Adrenal gland (tissue), 12 donors: Measurements from ENCODE around the gene AVL9. TPM values are rescaled to one million over a fixed set of nuclear protein-coding genes. Genes with fewer than 3 reads are reported as not detected.
"Not testable (repeated sequence)": the region's sequence is repeated elsewhere in the genome, so short reads cannot be mapped to it uniquely, and the experiment has no call there.

ENCODE experiments used
- DNase-seq, 7 donors: peaks; one replicate each; pipeline ENCODE4 v3.0.0-alpha.2; 2019 to 2020
- H3K27ac ChIP-seq, 5 donors: fragments of 200-600 bp; sonication (generic) in 4 of 5; 1 replicate in 3 of 5; 2 replicates in 2 of 5; pipeline versions ENCODE4 v1.5.1 to v1.8.0; 2016 to 2020; ENCODE audit warnings: mild to moderate bottlenecking in 1 of 5
- H3K27me3 ChIP-seq: fragments of 200-600 bp; 2 replicates; pipeline ENCODE4 v1.8.0; 2021
- H3K36me3 ChIP-seq, 2 donors: fragments of 200-600 bp; replicated peaks in 1 of 2; 1 replicate in 1 of 2; 2 replicates in 1 of 2; pipeline versions ENCODE4 v1.5.1 to v1.8.0; 2018 to 2022
- H3K4me1 ChIP-seq, 2 donors: fragments of 200-600 bp; replicated peaks in 1 of 2; 1 replicate in 1 of 2; 2 replicates in 1 of 2; pipeline versions ENCODE4 v1.5.1 to v1.8.0; 2018 to 2021
- H3K4me3 ChIP-seq, 4 donors: fragments of 200-600 bp; sonication (generic) in 3 of 4; one replicate each; pipeline ENCODE4 v1.5.1; 2016 to 2018
- H3K9me3 ChIP-seq, 3 donors: fragments of 200-600 bp; sonication (generic) in 1 of 3; replicated peaks in 1 of 3; 1 replicate in 2 of 3; 2 replicates in 1 of 3; pipeline versions ENCODE4 v1.5.1 to v1.8.0; 2016 to 2021
- POLR2A ChIP-seq, 2 donors: fragments of 450-650 bp; IDR thresholded peaks; one replicate each; pipeline ENCODE4 v1.6.1; 2017; ENCODE audit warnings: antibody characterized with exemption in 2 of 2, mild to moderate bottlenecking in 2 of 2, moderate library complexity in 1 of 2
- WGBS, 4 donors: extraction: QIAGEN DNeasy Blood & Tissue Kit in 2 of 4; methylation state at CpG; one replicate each; pipeline versions ENCODE4 v1.1.5 to v1.1.7; 2013 to 2017; 5-methylcytosine and 5-hydroxymethylcytosine counted together
- intact Hi-C, 2 donors: fragments of 100-400 bp; cut with DNase I; formaldehyde crosslinking; loops; one replicate each; pipeline versions ENCODE4 v1.14.1 to v1.15.0; 2022 to 2023
- polyA plus RNA-seq, 3 donors: library from polyadenylated mRNA; stranded (reverse); fragments of 200-250 nt in 2 of 3; fragments of 350-450 nt in 1 of 3; fragmentation: Illumina TruSeq in 1 of 3; extraction: RNeasy Lipid Tissue Mini Kit (QIAGEN cat#74804) in 1 of 3; gene quantifications; one replicate each; pipeline ENCODE4 v1.2.3, GENCODE V29; 2013 to 2014
- total RNA-seq, 9 donors: library from RNA; depleted of rRNA in 4 of 9; stranded (reverse); fragments of >200 nt in 4 of 9; fragments of 120-200 nt in 1 of 9; fragmentation: NEBNext Ultra II Directional in 1 of 9; extraction: Animal tissue kit (Norgen Biotek cat#: 25700) in 1 of 9; gene quantifications; one replicate each; pipeline versions ENCODE4 v1.1.0 to v1.2.4, GENCODE V29; 2013 to 2023
- TF ChIP-seq, protein P1 (sequence below), 6 experiments: fragments of 450-650 bp in 4 of 6; fragments of 200-600 bp in 2 of 6; sonication (generic) in 1 of 6; IDR thresholded peaks; 1 replicate in 5 of 6; 2 replicates in 1 of 6; pipeline versions ENCODE4 v1.5.1 to v1.8.0; 2016 to 2021; ENCODE audit warnings: antibody characterized with exemption in 6 of 6, mild to moderate bottlenecking in 2 of 6, moderate library complexity in 1 of 6
- donor health status: healthy with polysubstance abuse.
- donor health status: Bipolar disorder and iron deficiency.
- donor health status: DM: yes; HTN: yes; CAD: no.
- donor health status: DM: no; HTN: no; CAD: no.
- donor health status: DM: no; HTN: no; CAD: no.
- donor health status: DM: yes; HTN: yes; CAD: no.

Gene AVL9
- total and polyA plus RNA-seq, 12 donors: 8.6 to 53.9 (median 22.7) TPM

DNA sequence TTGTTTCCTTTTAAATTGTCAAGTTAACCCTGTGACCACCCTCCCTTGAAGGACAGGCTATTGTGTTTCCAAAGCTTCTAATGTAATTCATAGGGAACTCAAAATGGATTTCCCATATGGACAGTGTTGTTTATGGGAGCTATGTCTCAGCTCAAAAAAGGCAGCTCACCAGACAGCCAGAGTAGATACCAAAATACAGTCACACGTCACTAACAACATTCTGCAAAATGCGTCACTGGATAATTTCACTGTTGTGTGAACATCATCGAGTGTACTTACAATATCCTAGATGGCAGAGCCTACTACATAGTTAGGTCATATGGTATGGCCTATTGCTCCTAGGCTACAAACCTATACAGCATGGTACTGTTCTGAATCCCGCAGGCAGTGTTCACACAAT lies 97.4 kb downstream of the AVL9 start:
- intact Hi-C loops: no loop called here
- no peaks in the 10 kb centered on the region for H3K9me3 ChIP-seq
- no peaks in the 10 kb centered on the region for H3K36me3 ChIP-seq
- no peak for DNase-seq
- H3K4me3 ChIP-seq: no peak overlapping the region
- H3K27me3 ChIP-seq: no peaks in the 10 kb centered on the region
- no peak overlapping the region for H3K27ac ChIP-seq
- H3K4me1 ChIP-seq: peaks cover 3 to 10% of the 10 kb centered on the region in 2 donors
- 96 to 98% (median 97%) methylated on average over 4 of the region's 4 CpGs for WGBS, 4 donors
- TF ChIP-seq, protein P1, sequence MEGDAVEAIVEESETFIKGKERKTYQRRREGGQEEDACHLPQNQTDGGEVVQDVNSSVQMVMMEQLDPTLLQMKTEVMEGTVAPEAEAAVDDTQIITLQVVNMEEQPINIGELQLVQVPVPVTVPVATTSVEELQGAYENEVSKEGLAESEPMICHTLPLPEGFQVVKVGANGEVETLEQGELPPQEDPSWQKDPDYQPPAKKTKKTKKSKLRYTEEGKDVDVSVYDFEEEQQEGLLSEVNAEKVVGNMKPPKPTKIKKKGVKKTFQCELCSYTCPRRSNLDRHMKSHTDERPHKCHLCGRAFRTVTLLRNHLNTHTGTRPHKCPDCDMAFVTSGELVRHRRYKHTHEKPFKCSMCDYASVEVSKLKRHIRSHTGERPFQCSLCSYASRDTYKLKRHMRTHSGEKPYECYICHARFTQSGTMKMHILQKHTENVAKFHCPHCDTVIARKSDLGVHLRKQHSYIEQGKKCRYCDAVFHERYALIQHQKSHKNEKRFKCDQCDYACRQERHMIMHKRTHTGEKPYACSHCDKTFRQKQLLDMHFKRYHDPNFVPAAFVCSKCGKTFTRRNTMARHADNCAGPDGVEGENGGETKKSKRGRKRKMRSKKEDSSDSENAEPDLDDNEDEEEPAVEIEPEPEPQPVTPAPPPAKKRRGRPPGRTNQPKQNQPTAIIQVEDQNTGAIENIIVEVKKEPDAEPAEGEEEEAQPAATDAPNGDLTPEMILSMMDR (IDR thresholded peaks at IDR 0.05): no peak
- TF ChIP-seq POLR2A (IDR thresholded peaks at IDR 0.05): no peak

DNA sequence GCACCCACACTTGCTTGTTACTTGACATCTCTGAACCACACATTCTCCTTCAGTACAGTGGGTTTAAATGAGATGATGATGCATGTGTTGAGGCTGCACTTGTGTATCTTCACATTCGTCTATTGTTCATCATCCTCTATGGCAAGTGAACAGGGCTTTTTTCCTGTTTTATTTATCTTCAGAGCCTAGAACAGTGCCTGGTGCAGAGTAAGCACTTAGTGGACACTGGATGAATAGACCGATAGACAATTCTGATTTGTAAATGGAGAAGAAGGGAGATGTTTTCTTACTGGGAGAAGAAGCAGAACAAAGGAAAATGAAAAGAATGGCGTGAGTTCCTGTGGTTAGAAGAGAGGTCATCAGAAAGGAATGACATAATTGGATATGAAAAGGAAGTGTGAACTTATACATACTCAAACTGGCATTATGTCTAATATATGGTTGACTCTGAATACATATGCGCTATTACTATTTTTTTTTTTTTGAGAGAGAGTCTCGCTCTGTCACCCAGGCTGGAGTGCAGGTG lies 99.7 kb downstream of the AVL9 start:
- Histone ChIP-seq H3K4me1 (no peaks in the 10 kb centered on the region), H3K27ac (no peak overlapping the region), H3K9me3 (no peaks in the 10 kb centered on the region), H3K36me3 (no peaks in the 10 kb centered on the region), H3K4me3 (no peak overlapping the region), H3K27me3 (no peaks in the 10 kb centered on the region)
- TF ChIP-seq POLR2A (IDR thresholded peaks at IDR 0.05): no peak
- TF ChIP-seq, protein P1 (IDR thresholded peaks at IDR 0.05): no peak
- intact Hi-C loops: no loop called here
- 91 to 93% (median 93%) methylated on average over 5 of the region's 5 CpGs for WGBS, 4 donors
- no peak for DNase-seq

DNA sequence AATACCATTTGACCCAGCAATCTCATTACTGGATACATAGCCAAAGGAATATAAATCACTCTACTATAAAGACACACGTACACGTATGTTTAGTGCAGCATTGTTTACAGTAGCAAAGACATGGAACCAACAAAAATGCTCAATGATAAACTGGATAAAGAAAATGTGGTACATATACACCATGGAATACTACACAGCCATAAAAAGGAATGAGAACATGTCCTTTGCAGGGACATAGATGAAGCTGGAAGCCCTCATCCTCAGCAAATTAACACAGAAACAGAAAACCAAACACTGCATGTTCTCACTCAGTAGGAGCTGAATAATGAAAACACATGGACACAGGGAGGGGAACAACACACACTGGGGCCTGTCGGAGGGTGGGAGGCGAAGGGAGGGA lies 105.9 kb downstream of the AVL9 start:
- H3K27me3 ChIP-seq, H3K27ac ChIP-seq, intact Hi-C loops, H3K36me3 ChIP-seq, DNase-seq, H3K4me3 ChIP-seq, H3K9me3 ChIP-seq, H3K4me1 ChIP-seq: not testable (repeated sequence)
- 94 to 99% (median 95%) methylated on average over 4 of the region's 4 CpGs for WGBS, 4 donors

DNA sequence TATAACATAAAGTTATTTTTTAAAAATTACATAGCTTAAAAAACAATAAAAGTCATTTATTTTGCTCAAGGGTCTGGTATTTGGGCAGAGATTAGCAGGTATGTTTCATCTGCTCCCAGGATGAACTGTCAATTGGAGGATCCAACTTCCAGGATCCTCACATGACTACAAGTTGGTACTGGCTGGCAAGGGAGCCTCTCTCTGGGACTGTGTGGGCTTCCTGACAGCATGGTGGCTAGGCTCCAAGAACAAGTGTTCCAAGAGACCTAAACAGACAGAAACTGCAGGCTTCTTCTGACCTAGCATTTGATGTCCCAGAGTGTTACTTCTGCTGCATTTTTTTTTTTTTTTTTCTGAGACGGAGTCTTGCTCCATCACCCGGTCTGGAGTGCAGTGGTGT lies 107.2 kb downstream of the AVL9 start:
- H3K9me3 ChIP-seq: no peaks in the 10 kb centered on the region
- intact Hi-C loops: no loop called here
- 81 to 95% (median 89%) methylated on average over 2 of the region's 2 CpGs for WGBS, 4 donors

DNA sequence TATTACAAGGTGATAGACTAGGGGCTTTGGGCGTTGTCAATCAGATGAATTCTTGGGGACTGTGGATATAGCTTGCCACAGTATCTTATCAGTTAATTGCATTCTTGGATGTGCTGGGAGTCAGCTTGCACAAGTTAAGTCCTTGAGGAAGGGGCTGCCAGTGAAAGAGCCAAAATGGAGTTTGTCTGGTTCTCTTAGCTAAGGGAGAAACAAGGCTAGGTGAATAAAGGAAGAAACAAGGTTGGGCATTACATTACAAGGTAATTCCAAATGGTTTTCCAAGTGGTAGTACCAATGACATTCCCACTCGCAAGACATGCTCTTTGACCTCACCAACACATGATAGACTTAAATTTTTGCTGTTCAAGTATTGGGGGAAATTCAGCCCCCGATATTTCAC lies 108.2 kb downstream of the AVL9 start:
- H3K27ac ChIP-seq, H3K4me1 ChIP-seq, DNase-seq, H3K27me3 ChIP-seq, H3K9me3 ChIP-seq, H3K4me3 ChIP-seq, H3K36me3 ChIP-seq, intact Hi-C loops: not testable (repeated sequence)
- WGBS, 4 donors: 84 to 97% (median 91%) methylated on average over 3 of the region's 3 CpGs

More for the DNA sequence above, 107.2 kb downstream of the AVL9 start:
- Histone ChIP-seq H3K4me1 (no peaks in the 10 kb centered on the region), H3K27ac (no peak overlapping the region), H3K27me3 (no peaks in the 10 kb centered on the region), H3K36me3 (no peaks in the 10 kb centered on the region), H3K4me3 (no peak overlapping the region)
- TF ChIP-seq, protein P1 (IDR thresholded peaks at IDR 0.05): no peak
- no peak for TF ChIP-seq POLR2A (IDR thresholded peaks at IDR 0.05)
- no peak for DNase-seq

DNA sequence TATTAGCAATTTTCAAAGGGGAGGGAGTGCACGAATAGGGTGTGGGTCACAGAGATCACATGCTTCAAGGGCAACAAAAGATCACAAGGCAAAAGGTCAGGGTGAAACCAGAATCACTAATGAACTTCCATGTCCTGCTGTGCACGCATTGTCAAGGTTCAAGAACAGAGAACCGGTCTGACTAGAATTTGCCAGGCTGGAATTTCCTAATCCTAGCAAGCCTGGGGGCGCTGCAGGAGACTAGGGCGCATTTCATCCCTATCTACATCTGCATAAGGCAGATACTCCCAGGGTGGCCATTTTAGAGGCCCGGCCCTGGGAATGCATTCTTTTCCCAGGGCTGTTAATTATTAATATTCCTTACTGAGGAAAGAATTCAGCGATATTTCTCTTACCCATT lies 108.8 kb downstream of the AVL9 start:
- DNase-seq, H3K27me3 ChIP-seq, H3K4me1 ChIP-seq, H3K27ac ChIP-seq, H3K4me3 ChIP-seq, intact Hi-C loops, H3K9me3 ChIP-seq, H3K36me3 ChIP-seq: not testable (repeated sequence)
- 73 to 92% (median 79%) methylated on average over 7 of the region's 7 CpGs for WGBS, 4 donors
